GM10248 (cell line): ENCODE data around the gene FRMPD1.

Experiments
- CTCF ChIA-PET: fragments of 300-600 bp; sonication (Branson Sonifier 250); formaldehyde crosslinking; extraction: SDS; loops from one replicate; lab custom pipeline; 2021; ENCODE audit warnings: antibody characterized with exemption; lab: Yijun Ruan, JAX
- POLR2A ChIA-PET: fragments of 350-650 bp; sonication (Branson Sonifier 250); formaldehyde crosslinking; extraction: SDS; loops from one replicate; lab custom pipeline; 2020; ENCODE audit warnings: antibody characterized with exemption; lab: Yijun Ruan, JAX
- DNase-seq: peaks from one replicate; pipeline ENCODE4 v3.0.0; 2012; ENCODE audit errors: extremely low spot score
- CTCF ChIP-seq: IDR thresholded peaks from 2 replicates; pipeline ENCODE4 v1.5.1; 2012; ENCODE audit warnings: mild to moderate bottlenecking, low read depth; ENCODE audit errors: extremely low read depth, missing control alignments, control extremely low read depth

The FRMPD1 gene

GRCh38 chr9:37696528-37696927 is 45.8 kb downstream of the FRMPD1 start:
- DNase-seq: no peak
- POLR2A ChIA-PET: no interaction called here
- CTCF ChIA-PET: interaction anchor here (1.1 kb wide), 1 partner anchor 16 kb away, joined by 3 read pairs; no protein-coding TSS in a partner anchor
- TF ChIP-seq CTCF: no peak

GRCh38 chr9:37700131-37700530 is 49.4 kb downstream of the FRMPD1 start:
- ChIA-PET POLR2A (no interaction called here), CTCF (interaction anchor here (1.0 kb wide), 1 partner anchor 12 kb away, joined by 3 read pairs; no protein-coding TSS in a partner anchor)
- no peak for DNase-seq
- TF ChIP-seq CTCF: no peak

GRCh38 chr9:37700900-37701299 is 50.1 kb downstream of the FRMPD1 start:
- POLR2A ChIA-PET: no interaction called here
- CTCF ChIA-PET: interaction anchor here (1.0 to 1.9 kb wide), 2 partner anchors 12 to 15 kb away, joined by 3 to 5 read pairs; no protein-coding TSS in a partner anchor
- no peak for TF ChIP-seq CTCF
- no peak for DNase-seq

GRCh38 chr9:37705787-37706186 is 55.0 kb downstream of the FRMPD1 start:
- TF ChIP-seq CTCF: no peak
- DNase-seq: no peak
- ChIA-PET CTCF (interaction anchor here (1.0 to 1.3 kb wide), 5 partner anchors 8 to 27 kb away, joined by 3 to 7 read pairs (median 4); no protein-coding TSS in a partner anchor), POLR2A (no interaction called here)

- TF ChIP-seq CTCF: no peak
- POLR2A ChIA-PET: no interaction called here
Observed at GRCh38 chr9:37706290-37706689, 55.5 kb downstream of the FRMPD1 start.

GRCh38 chr9:37707748-37708147 is 57.0 kb downstream of the FRMPD1 start:
- DNase-seq: no peak
- TF ChIP-seq CTCF: no peak

More at GRCh38 chr9:37706290-37706689, 55.5 kb downstream of the FRMPD1 start:
- no peak for DNase-seq
- CTCF ChIA-PET: interaction anchor here (1.0 to 1.3 kb wide), 4 partner anchors 9 to 20 kb away, joined by 3 to 7 read pairs (median 4); no protein-coding TSS in a partner anchor

More at GRCh38 chr9:37707748-37708147, 57.0 kb downstream of the FRMPD1 start:
- ChIA-PET POLR2A (no interaction called here), CTCF (no interaction called here)
